Measurements from ENCODE around the gene ANKRD1.

- no peak for TF ChIP-seq CTCF (IDR thresholded peaks at IDR 0.05; ENCODE audit: insufficient read depth, low read length, poor library complexity, severe bottlenecking)
- no peak for TF ChIP-seq EZH2phosphoT487 (conservative IDR thresholded peaks at IDR 0.05; ENCODE audit: low read length)
These were observed 18.8 kb upstream of the ANKRD1 start for GRCh38 chr10:90939648-90940047.

Measured in SU-DHL-6 (cell line).